Left kidney (tissue), 8 donors: ENCODE data around the gene TEX13B. TPM values are rescaled to one million over a fixed set of nuclear protein-coding genes. Genes with fewer than 3 reads are reported as not detected.
"Not testable (repeated sequence)": the region's sequence is repeated elsewhere in the genome, so short reads cannot be mapped to it uniquely, and the experiment has no call there.

ENCODE experiments used
- DNase-seq: peaks from one replicate; pipeline ENCODE4 v3.0.0-alpha.2; 2013
- long read RNA-seq, 8 donors: transcript quantifications; one replicate each; lab custom pipeline, GENCODE V29; 2026
- polyA plus RNA-seq: library from polyadenylated mRNA; unstranded; fragments of 120-200 nt; gene quantifications from one replicate; pipeline ENCODE4 v1.2.1, GENCODE V29; 2013; ENCODE audit not compliant: insufficient read length

TEX13B gene, protein sequence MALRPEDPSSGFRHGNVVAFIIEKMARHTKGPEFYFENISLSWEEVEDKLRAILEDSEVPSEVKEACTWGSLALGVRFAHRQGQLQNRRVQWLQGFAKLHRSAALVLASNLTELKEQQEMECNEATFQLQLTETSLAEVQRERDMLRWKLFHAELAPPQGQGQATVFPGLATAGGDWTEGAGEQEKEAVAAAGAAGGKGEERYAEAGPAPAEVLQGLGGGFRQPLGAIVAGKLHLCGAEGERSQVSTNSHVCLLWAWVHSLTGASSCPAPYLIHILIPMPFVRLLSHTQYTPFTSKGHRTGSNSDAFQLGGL
- polyA plus RNA-seq, result not detected
- long read RNA-seq, donor 1, result 0 reads
- long read RNA-seq, donor 2, result 0 reads
- long read RNA-seq, donor 3, result 0 reads
- long read RNA-seq, donor 4, result 0 reads
- long read RNA-seq, donor 5, result 0 reads
- long read RNA-seq, donor 6, result 0 reads
- long read RNA-seq, donor 7, result 0 reads
- long read RNA-seq, donor 8, result 0 reads

GRCh38 chrX:107982356-107982755 lies at the start of gene TEX13B:
Gene TEX13B (minus strand): TSS chrX:107982370. CDS start chrX:107982127, 243 bp downstream.
- DNase-seq, result no peak

GRCh38 chrX:108029928-108030711 lies 48.0 kb upstream of the TEX13B start:
- DNase-seq, result no peak

GRCh38 chrX:108028854-108029253 lies 46.7 kb upstream of the TEX13B start:
- no peak for DNase-seq

- DNase-seq, result no peak
Observed at GRCh38 chrX:108025954-108026600, 43.9 kb upstream of the TEX13B start.

DNA sequence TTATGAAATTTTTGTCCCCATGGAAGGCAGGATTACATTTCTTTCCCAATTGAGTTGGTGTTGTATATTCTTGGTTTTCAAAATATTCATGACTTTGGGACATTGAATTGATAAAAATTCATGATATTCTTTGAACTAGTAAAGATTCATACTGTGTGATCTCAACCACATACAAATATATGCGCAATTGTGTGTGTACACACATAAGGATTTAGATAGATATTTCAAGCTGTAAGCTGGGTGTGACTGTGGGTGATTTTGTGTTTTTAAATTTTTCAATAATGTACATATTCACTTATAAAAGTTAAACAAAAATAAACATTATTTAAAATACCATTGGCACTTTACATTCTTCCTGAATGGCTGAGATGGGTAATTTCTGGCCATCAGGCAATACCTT lies 43.2 kb upstream of the TEX13B start:
- no peak for DNase-seq

DNA sequence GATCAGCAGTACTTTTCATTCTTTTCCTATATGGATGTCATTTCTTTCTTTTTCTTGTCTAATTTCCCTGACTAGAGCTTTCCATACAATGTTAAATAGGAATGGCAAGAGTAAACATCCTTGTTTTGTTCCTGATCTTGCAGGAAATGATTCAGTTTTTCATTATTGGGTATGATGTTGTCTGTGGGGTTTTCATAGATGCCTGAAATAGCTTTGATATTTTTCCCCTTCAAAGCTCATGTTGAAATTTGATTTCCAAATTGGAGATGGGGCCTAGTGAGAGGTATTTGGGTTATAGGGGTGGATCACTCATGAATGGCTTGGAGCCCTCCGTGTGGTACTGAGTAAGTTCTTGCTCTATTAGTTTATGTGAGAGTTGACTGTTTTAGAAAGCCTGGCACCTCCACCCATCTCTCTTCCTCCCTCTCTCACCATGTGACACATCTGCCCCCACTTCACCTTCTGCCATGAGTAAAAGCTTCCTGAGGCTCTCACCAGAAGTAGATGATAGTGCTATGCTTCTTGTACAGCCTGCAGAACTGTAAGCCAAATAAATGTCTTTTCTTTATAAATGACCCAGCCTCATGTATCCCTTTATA lies 40.4 kb upstream of the TEX13B start:
- no peak for DNase-seq

DNA sequence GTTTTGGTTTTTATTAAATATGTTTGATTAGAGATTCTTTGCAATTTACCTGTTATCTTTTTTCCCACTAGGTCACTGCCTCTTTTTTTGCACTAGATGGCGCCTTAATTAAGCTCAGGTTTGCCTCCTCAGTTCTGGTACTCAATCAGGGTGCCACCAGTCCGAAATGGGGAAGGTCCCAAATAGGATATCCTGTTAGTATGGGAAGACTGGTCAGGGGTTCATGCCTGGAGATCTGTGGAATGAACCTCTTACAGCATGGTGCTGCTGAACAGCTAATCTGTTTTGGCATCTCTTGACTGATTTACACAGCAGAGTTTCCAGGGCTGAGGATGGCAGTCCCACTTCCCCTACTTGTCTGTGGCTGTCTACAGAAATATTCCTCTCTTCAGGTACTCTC lies 38.5 kb upstream of the TEX13B start:
- DNase-seq, result no peak

GRCh38 chrX:108019382-108019875 lies 37.3 kb upstream of the TEX13B start:
- DNase-seq, result no peak

GRCh38 chrX:108018656-108019381 lies 36.6 kb upstream of the TEX13B start:
- DNase-seq, result no peak

GRCh38 chrX:108001218-108001814 lies 19.1 kb upstream of the TEX13B start:
- peak; percentile 15 for DNase-seq

GRCh38 chrX:108000751-108001150 lies 18.6 kb upstream of the TEX13B start:
- DNase-seq, result no peak

DNA sequence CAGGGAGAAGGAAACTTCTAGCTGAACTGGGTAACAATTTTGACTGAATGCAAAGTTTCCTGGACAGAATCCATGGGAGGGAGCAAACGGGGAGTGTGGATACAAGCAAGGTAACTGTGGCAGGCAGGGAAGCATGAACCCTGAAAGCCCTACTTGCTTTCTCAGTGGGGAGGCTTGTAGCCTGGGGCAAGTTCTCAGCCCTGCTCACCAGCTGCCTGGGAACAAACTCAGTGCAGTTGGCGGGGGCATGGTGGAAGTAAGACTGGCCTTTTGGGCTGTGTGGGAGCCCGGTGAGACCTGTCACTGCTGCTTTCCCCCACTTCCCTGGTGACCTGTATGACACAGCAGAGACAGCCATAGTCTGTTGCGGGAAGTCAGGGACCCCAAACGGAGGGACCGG lies 14.0 kb upstream of the TEX13B start:
- no peak for DNase-seq

DNA sequence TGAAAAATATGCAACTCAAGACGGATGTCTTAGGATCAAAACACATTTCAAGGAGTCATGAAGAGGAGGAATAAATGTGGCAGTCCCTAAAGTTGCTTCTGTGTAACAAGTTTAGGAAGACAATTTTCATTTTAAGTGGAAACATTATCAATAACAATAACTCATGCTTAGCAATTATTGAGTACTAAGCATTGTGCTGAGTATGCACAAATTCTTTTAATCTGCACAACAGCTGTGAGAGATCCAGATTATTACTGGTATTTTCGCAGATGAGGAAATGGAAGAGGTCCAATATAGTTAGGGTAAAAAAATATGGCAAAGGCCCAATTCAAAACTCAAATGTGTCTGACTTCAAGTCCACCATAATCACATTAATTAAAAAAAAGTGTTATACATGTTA lies 2.9 kb upstream of the TEX13B start:
- no peak for DNase-seq

DNA sequence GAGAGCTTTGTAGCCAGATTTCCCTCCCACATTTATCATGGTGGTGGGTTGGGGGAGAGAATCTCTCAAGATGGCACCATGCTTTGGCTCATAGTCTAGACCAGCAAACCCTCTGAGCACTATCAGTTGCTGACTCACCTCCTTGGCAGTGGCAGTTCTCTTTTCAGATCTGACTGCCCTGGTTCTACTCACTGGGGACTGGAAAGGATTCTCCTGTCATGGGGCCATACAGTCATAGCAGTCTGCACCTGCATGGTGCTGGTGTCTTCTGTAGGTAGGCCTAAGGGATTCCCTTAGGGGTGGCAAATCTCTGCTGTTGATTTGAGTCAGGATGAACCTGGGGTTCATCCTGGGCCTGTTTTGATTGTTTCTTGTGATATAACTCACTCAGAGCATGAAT lies 2.6 kb downstream of the TEX13B start:
- DNase-seq, result no peak

- no peak for DNase-seq
Observed at GRCh38 chrX:107978707-107979307, 3.4 kb downstream of the TEX13B start.

DNA sequence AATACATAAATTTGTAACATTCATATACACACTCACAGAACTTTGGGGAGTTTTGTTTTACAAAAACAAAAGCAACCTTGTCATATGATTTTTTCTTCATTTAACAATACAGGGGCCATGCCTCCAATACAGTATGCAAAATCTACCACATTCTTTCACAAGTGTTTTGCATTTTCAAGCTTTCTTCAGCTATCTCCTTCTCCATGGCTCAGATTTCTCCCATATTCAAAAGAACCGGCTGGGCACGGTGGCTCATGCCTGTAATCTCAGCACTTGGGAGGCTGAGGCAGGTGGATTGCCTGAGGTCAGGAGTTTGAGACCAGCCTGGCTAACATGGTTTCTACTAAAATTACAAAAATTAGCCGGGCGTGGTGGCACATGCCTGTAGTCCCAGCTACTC lies 4.1 kb downstream of the TEX13B start:
- DNase-seq, result no peak

DNA sequence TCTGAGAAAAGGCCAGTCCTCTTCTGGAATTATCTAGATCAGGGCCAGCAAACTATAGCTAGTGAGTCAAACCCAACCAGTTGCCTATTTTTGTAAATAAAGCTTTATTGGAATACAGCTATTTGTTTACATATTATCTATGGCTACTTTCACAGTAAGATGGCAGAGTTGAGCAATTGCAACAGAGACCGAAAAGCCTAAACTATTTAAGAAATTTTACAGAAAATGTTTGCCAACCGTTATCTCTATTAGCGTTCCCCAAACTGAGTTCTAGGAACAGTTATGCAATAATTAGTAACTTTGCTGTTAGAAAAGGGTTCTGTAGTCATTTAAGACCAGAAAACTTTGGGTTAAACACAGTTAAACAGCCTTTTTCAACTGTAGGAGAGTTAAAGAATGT lies 10.5 kb downstream of the TEX13B start:
- DNase-seq, result no peak

DNA sequence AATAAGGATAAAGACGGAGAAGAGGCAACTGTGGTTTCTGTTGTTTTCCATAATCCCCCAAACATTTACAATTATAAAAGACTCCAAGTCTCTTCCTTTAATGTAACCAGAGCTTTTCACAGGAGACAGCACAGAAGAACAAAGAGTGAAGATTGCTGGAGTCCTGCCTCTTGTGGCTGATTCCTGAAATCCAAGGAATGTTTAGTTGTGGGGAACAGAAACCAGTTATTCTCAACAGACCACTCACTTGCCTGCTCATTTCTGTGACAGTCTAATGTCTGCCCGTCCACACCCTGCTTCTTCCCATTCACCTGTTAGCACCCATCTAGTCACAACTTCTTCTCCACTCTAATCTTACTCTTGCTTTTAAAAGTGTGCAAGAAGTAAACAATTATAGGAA lies 12.1 kb downstream of the TEX13B start:
- DNase-seq, result no peak

GRCh38 chrX:107968623-107969022 lies 13.5 kb downstream of the TEX13B start:
- no peak for DNase-seq

DNA sequence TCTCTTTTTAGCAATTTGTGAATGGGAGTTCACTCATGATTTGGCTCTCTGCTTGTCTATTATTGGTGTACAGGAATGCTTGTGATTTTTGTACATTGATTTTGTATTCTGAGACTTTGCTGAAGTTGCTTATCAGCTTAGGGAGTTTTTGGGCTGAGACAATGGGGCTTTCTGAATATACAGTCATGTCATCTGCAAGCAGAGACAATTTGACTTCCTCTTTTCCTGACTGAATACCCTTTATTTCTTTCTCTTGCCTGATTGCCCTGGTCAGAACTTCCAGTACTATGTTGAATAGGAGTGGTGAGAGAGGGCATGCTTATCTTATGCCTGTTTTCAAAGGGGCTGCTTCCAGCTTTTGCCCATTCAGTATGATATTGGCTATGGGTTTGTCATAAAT lies 26.8 kb downstream of the TEX13B start:
- not testable (repeated sequence) for DNase-seq

DNA sequence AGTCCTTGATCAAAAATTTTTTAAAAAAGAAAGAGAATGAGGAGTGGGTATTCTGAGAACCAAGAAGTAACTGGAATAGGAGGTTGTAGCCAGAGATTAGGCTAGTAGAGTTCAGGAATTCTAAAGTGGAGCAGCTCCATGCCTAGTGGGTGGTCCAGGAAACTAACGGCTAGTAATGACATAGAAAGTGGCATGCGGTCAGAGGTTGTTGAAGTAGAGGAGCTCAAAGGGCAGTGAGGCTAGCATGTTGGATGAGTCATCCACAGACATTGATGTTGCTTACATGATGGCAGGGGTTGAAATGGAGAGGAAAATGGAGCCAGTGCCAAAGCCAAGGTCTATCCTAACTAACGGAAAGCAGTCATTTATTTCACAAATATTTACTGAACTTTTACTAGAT lies 42.1 kb downstream of the TEX13B start:
- DNase-seq, result no peak
